Forelimb muscle (tissue), 1 donor: ENCODE measurements around the gene UBAP2L. TPM values are rescaled to one million over a fixed set of nuclear protein-coding genes. Genes with fewer than 3 reads are reported as not detected.
"Not testable (repeated sequence)": the region's sequence is repeated elsewhere in the genome, so short reads cannot be mapped to it uniquely, and the experiment has no call there.

Source experiments
- DNase-seq: peaks from one replicate; pipeline ENCODE4 v3.0.0-alpha.2; 2013; ENCODE audit warnings: low read depth
- polyA plus RNA-seq: library from polyadenylated mRNA; unstranded; fragments of 120-200 nt; gene quantifications from one replicate; pipeline ENCODE4 v1.2.1, GENCODE V29; 2013; ENCODE audit not compliant: insufficient read length

The UBAP2L gene
- polyA plus RNA-seq, 1 donor, result 97.8 TPM

- DNase-seq, result no peak
Observed at GRCh38 chr1:154198756-154199562, 21.8 kb upstream of the UBAP2L start.

- DNase-seq, result no peak
Observed at GRCh38 chr1:154199563-154199879, 21.2 kb upstream of the UBAP2L start.

GRCh38 chr1:154205778-154206177 lies 15.0 kb upstream of the UBAP2L start:
- DNase-seq, result not testable (repeated sequence)

- no peak for DNase-seq
Observed at GRCh38 chr1:154206196-154206595, 14.6 kb upstream of the UBAP2L start, which contains the start of gene CFAP141. Gene CFAP141 (minus strand): TSS chr1:154206333. CDS start chr1:154206307, 26 bp downstream.

GRCh38 chr1:154207262-154207661 lies 13.5 kb upstream of the UBAP2L start:
- DNase-seq, result no peak

GRCh38 chr1:154208677-154209388 lies 11.9 kb upstream of the UBAP2L start:
- no peak for DNase-seq

- DNase-seq, result no peak
Observed at GRCh38 chr1:154212083-154212482, 8.7 kb upstream of the UBAP2L start.

- no peak for DNase-seq
Observed at GRCh38 chr1:154213274-154213673, 7.5 kb upstream of the UBAP2L start.

GRCh38 chr1:154218545-154218944 lies 2.2 kb upstream of the UBAP2L start:
- no peak for DNase-seq

- no peak for DNase-seq
Observed at GRCh38 chr1:154219541-154219940, 1.2 kb upstream of the UBAP2L start.

GRCh38 chr1:154220970-154221277 lies 169 bp downstream of the UBAP2L start:
- no peak for DNase-seq

- no peak for DNase-seq
Observed at GRCh38 chr1:154221278-154222001, 685 bp downstream of the UBAP2L start.

GRCh38 chr1:154222518-154222917 lies 1.8 kb downstream of the UBAP2L start:
- no peak for DNase-seq

GRCh38 chr1:154222918-154223317 lies 2.2 kb downstream of the UBAP2L start:
- no peak for DNase-seq

- no peak for DNase-seq
Observed at GRCh38 chr1:154223621-154224020, 2.9 kb downstream of the UBAP2L start.

- DNase-seq, result no peak
Observed at GRCh38 chr1:154225370-154225769, 4.6 kb downstream of the UBAP2L start.

GRCh38 chr1:154231112-154231511 lies 10.4 kb downstream of the UBAP2L start:
- not testable (repeated sequence) for DNase-seq

- DNase-seq, result not testable (repeated sequence)
Observed at GRCh38 chr1:154233127-154233526, 12.4 kb downstream of the UBAP2L start.

GRCh38 chr1:154236855-154237254 lies 16.1 kb downstream of the UBAP2L start:
- DNase-seq, result no peak

- no peak for DNase-seq
Observed at GRCh38 chr1:154237435-154237834, 16.7 kb downstream of the UBAP2L start.

GRCh38 chr1:154237880-154238506 lies 17.2 kb downstream of the UBAP2L start:
- DNase-seq, result no peak

- no peak for DNase-seq
Observed at GRCh38 chr1:154239491-154239890, 18.7 kb downstream of the UBAP2L start.
